Endothelial cell of umbilical vein (primary cell): ENCODE data around the gene SMOC2. TPM values are rescaled to one million over a fixed set of nuclear protein-coding genes. Genes with fewer than 3 reads are reported as not detected.

Source experiments
- BruUV-seq: library from RNA; stranded (reverse); fragments of 400-500 nt; replicated peaks from 2 replicates; lab custom pipeline; 2021; lab: Mats Ljungman, UMichigan
- CTCF ChIA-PET: fragments of 300-600, 350-600 bp; sonication (Branson Sonifier 250); formaldehyde crosslinking; loops from one replicate; lab custom pipeline; 2021; ENCODE audit warnings: antibody characterized with exemption, inconsistent platforms; lab: Charles Lee
- POLR2A ChIA-PET: fragments of 300-600, 350-600 bp; sonication (Branson Sonifier 250); formaldehyde crosslinking; loops from one replicate; lab custom pipeline; 2021; ENCODE audit warnings: antibody characterized with exemption, inconsistent platforms; lab: Charles Lee
- DNase-seq: peaks from one replicate; pipeline ENCODE4 v3.0.0-alpha.2; 2011; ENCODE audit warnings: low read depth, low spot score
- FAIRE-seq: peaks from 2 replicates; lab custom pipeline; 2011; peaks lifted over from hg19 to GRCh38; lab: Jason Lieb, UNC
- H2AFZ ChIP-seq: 2 replicates; pipeline ENCODE4 v1.6.0; 2012; ENCODE audit warnings: low read depth, low read length, control low read depth, inconsistent platforms
- H3K27ac ChIP-seq: 2 replicates; pipeline ENCODE4 v1.5.1; 2011; ENCODE audit warnings: low read depth, mild to moderate bottlenecking, control low read depth, low read length, moderate library complexity; ENCODE audit not compliant: insufficient read depth
- H3K27me3 ChIP-seq, 2 experiments: 2 replicates each; pipeline versions ENCODE4 v1.6.0 to v1.6.1; 2011; ENCODE audit warnings: low read length in 2 of 2, mixed read lengths in 1 of 2; ENCODE audit not compliant: control insufficient read depth in 2 of 2, insufficient read depth in 2 of 2
- H3K36me3 ChIP-seq, 2 experiments: 2 replicates in 1 of 2; 3 replicates in 1 of 2; pipeline ENCODE4 v1.5.1; 2011; ENCODE audit warnings: low read length in 2 of 2, mild to moderate bottlenecking in 1 of 2, moderate library complexity in 1 of 2; ENCODE audit not compliant: control insufficient read depth in 2 of 2, insufficient read depth in 2 of 2; ENCODE audit errors: extremely low read depth in 1 of 2
- H3K4me1 ChIP-seq: 3 replicates; pipeline ENCODE4 v1.5.1; 2011; ENCODE audit warnings: mild to moderate bottlenecking, low read length; ENCODE audit not compliant: control insufficient read depth, insufficient read depth; ENCODE audit errors: extremely low read depth
- H3K4me2 ChIP-seq: 2 replicates; pipeline ENCODE4 v1.6.1; 2011; ENCODE audit warnings: low read length, control low read depth, mixed read lengths; ENCODE audit not compliant: insufficient read depth
- H3K4me3 ChIP-seq, 3 experiments: fragments of 200-600 bp in 1 of 3; sonication (generic), shearing (Covaris generic) in 1 of 3; replicated peaks in 1 of 3; 2 replicates each; pipeline ENCODE4 v1.5.1; 2011 to 2016; ENCODE audit warnings: control low read depth in 3 of 3, low read length in 3 of 3, mild to moderate bottlenecking in 2 of 3, inconsistent platforms in 1 of 3, low read depth in 1 of 3, moderate library complexity in 1 of 3; ENCODE audit not compliant: insufficient read depth in 1 of 3
- H3K79me2 ChIP-seq: 2 replicates; pipeline ENCODE4 v1.6.0; 2012; ENCODE audit warnings: low read length, inconsistent platforms; ENCODE audit not compliant: control insufficient read depth, insufficient read depth
- H3K9ac ChIP-seq: replicated peaks from 2 replicates; pipeline ENCODE3; 2011; ENCODE audit warnings: low read length, control low read depth; ENCODE audit not compliant: insufficient read depth; ENCODE audit errors: extremely low read depth
- H3K9me1 ChIP-seq: replicated peaks from 3 replicates; pipeline ENCODE4 v1.6.0; 2011; ENCODE audit warnings: mild to moderate bottlenecking, low read length; ENCODE audit not compliant: control insufficient read depth, insufficient read depth; ENCODE audit errors: extremely low read depth
- H3K9me3 ChIP-seq: replicated peaks from 2 replicates; pipeline ENCODE4 v1.5.1; 2012; ENCODE audit warnings: low read length, inconsistent platforms; ENCODE audit not compliant: control insufficient read depth, insufficient read depth
- H4K20me1 ChIP-seq: replicated peaks from 2 replicates; pipeline ENCODE3; 2011; ENCODE audit warnings: mild to moderate bottlenecking, low read length; ENCODE audit not compliant: control insufficient read depth, insufficient read depth; ENCODE audit errors: extremely low read depth
- EZH2 ChIP-seq: IDR thresholded peaks from 2 replicates; pipeline ENCODE4 v1.6.1; 2012; ENCODE audit warnings: borderline replicate concordance, low read depth, mild to moderate bottlenecking, moderate library complexity, low read length, inconsistent platforms; ENCODE audit not compliant: severe bottlenecking
- FOS ChIP-seq: IDR thresholded peaks from 2 replicates; pipeline ENCODE4 v1.6.1; 2011; ENCODE audit warnings: mild to moderate bottlenecking, low read length, moderate library complexity, borderline replicate concordance; ENCODE audit not compliant: insufficient read depth
- GATA2 ChIP-seq: IDR thresholded peaks from 2 replicates; pipeline ENCODE4 v1.7.0; 2011; ENCODE audit warnings: low read depth, mild to moderate bottlenecking, moderate library complexity, mixed read lengths, low read length; ENCODE audit not compliant: insufficient read length, insufficient read depth
- JUN ChIP-seq: IDR thresholded peaks from 2 replicates; pipeline ENCODE4 v1.6.1; 2011; ENCODE audit warnings: borderline replicate concordance, low read depth; ENCODE audit not compliant: insufficient read length, insufficient read depth
- MYC ChIP-seq: IDR thresholded peaks from one replicate; pipeline ENCODE4 v1.6.1; 2011; ENCODE audit warnings: mild to moderate bottlenecking, low read depth, low read length
- POLR2A ChIP-seq: IDR thresholded peaks from 2 replicates; pipeline ENCODE4 v1.6.1; 2012; ENCODE audit warnings: low read depth, mild to moderate bottlenecking, control low read depth, low read length
- POLR2AphosphoS5 ChIP-seq: IDR thresholded peaks from 2 replicates; pipeline ENCODE4 v1.6.1; 2012; ENCODE audit warnings: low read depth, mild to moderate bottlenecking, control low read depth, low read length, moderate library complexity; ENCODE audit not compliant: insufficient read depth
- dilution Hi-C: fragments of 300-500 bp; cut with MboI; formaldehyde crosslinking; loops from one replicate; pipeline ENCODE4 v1.15.0; 2019; ENCODE audit warnings: low sequenced_read_pairs; ENCODE audit not compliant: extremely low pct_ligation_motif_present
- intact Hi-C: fragments of 100-400 bp; cut with micrococcal nuclease; formaldehyde crosslinking; loops from one replicate; pipeline ENCODE4 v1.10.0; 2022
- polyA plus RNA-seq, 4 experiments: library from polyadenylated mRNA; depleted of rRNA in 3 of 4; stranded (reverse) in 3 of 4; unstranded in 1 of 4; fragments of >200 nt; gene quantifications; 2 replicates each; pipeline versions ENCODE4 v1.2.1 to v1.2.3, GENCODE V29; 2011 to 2012; ENCODE audit warnings: missing spikeins in 1 of 4
- total RNA-seq: library from RNA; stranded (reverse); gene quantifications from 2 replicates; pipeline ENCODE4 v1.2.3, GENCODE V29; 2021
- TF ChIP-seq, protein P1 (sequence below): IDR thresholded peaks from 2 replicates; pipeline ENCODE4 v1.6.1; 2011; ENCODE audit not compliant: insufficient read depth, insufficient read length
- TF ChIP-seq, protein P2 (sequence below), 2 donors: IDR thresholded peaks; 1 replicate in 1 of 2; 2 replicates in 1 of 2; pipeline ENCODE4 v1.5.1; 2011; ENCODE audit warnings: low read length in 2 of 2, mild to moderate bottlenecking in 2 of 2, moderate library complexity in 2 of 2, control low read depth in 1 of 2, inconsistent platforms in 1 of 2, low read depth in 1 of 2; ENCODE audit not compliant: insufficient read depth in 1 of 2; ENCODE audit errors: extremely low read depth in 1 of 2

Gene SMOC2
- total and polyA plus RNA-seq, 2 donors (not counting 3 experiments of a cell fraction or from before 2014, with no cell fraction given), result not detected

DNA sequence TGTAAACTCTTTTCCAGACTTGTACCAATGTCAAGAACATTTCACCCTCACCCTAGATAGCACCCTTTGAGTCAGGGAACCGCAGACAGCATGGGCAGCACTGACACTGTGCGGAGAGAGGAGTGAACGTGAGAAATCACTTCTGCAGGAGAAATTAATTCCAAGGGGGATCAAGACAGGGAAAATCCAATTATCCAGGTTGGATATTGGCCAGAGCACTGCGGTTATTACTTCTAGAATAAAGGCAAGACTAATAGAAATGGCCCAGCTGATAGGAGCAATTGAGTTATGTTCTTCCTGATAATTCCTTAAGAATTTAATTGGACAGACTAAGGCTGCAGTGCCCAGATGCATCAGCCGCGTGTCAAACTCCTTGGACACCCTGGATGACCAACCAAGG, 179.6 kb downstream of the SMOC2 start:
- ChIA-PET CTCF (no interaction called here), POLR2A (no interaction called here)
- peaks cover 3% of the 10 kb centered on the region for H3K9me3 ChIP-seq
- DNase-seq (no peak), FAIRE-seq (no peak)
- no peak overlapping the region for H3K4me3 ChIP-seq
- no peaks in the 10 kb centered on the region for H3K79me2 ChIP-seq
- no peaks in the 10 kb centered on the region for H4K20me1 ChIP-seq
- H3K9ac ChIP-seq, result no peak overlapping the region
- dilution Hi-C loops, result no loop called here
- TF ChIP-seq, protein P1, sequence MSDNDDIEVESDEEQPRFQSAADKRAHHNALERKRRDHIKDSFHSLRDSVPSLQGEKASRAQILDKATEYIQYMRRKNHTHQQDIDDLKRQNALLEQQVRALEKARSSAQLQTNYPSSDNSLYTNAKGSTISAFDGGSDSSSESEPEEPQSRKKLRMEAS, result no peak
- TF ChIP-seq GATA2 (no peak), POLR2A (no peak), JUN (no peak)
- H3K9me1 ChIP-seq, result no peaks in the 10 kb centered on the region
- no peak overlapping the region for H3K4me2 ChIP-seq
- H2AFZ ChIP-seq, result no peak overlapping the region
- no peak overlapping the region for H3K27ac ChIP-seq
- H3K27me3 ChIP-seq, result no peaks in the 10 kb centered on the region
- BruUV-seq, result no TSS peak
- H3K36me3 ChIP-seq, result no peaks in the 10 kb centered on the region
- no peaks in the 10 kb centered on the region for H3K4me1 ChIP-seq
- intact Hi-C loops, result no loop called here

DNA sequence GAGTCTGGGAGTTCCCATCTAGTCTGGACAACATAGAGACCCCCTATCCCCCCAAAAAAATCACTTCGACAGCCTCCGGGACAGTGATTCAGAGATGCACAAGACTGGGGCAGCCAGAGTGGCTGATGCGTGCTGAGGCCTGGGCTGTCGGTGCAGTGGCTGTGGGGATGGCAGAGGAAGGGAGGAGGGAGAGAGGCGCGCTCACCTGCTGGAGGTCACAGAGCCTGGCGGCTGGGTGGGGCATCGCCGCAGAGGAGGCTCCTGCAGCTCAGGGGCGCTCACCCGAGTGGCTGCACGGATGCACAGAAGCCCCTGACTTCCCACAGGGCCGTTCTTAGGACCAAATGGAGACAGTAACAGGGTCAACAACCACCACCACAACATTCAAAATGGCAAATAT, 182.8 kb downstream of the SMOC2 start:
- Histone ChIP-seq H3K79me2 (no peaks in the 10 kb centered on the region), H3K4me1 (no peaks in the 10 kb centered on the region), H3K27me3 (no peaks in the 10 kb centered on the region), H3K9ac (no peak overlapping the region), H3K27ac (no peak overlapping the region), H3K9me3 (peaks cover 5% of the 10 kb centered on the region), H3K9me1 (no peaks in the 10 kb centered on the region), H3K36me3 (no peaks in the 10 kb centered on the region), H2AFZ (no peak overlapping the region), H3K4me3 (no peak overlapping the region), H4K20me1 (no peaks in the 10 kb centered on the region), H3K4me2 (no peak overlapping the region)
- DNase-seq (no peak), FAIRE-seq (no peak)
- intact Hi-C loops (no loop called here), dilution Hi-C loops (no loop called here)
- CTCF ChIA-PET, result no interaction called here
- POLR2A ChIA-PET, result no interaction called here
- TF ChIP-seq FOS (no peak), POLR2A (no peak), EZH2 (no peak), MYC (no peak), POLR2AphosphoS5 (no peak), GATA2 (no peak), JUN (no peak)
- TF ChIP-seq, protein P2, sequence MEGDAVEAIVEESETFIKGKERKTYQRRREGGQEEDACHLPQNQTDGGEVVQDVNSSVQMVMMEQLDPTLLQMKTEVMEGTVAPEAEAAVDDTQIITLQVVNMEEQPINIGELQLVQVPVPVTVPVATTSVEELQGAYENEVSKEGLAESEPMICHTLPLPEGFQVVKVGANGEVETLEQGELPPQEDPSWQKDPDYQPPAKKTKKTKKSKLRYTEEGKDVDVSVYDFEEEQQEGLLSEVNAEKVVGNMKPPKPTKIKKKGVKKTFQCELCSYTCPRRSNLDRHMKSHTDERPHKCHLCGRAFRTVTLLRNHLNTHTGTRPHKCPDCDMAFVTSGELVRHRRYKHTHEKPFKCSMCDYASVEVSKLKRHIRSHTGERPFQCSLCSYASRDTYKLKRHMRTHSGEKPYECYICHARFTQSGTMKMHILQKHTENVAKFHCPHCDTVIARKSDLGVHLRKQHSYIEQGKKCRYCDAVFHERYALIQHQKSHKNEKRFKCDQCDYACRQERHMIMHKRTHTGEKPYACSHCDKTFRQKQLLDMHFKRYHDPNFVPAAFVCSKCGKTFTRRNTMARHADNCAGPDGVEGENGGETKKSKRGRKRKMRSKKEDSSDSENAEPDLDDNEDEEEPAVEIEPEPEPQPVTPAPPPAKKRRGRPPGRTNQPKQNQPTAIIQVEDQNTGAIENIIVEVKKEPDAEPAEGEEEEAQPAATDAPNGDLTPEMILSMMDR (IDR thresholded peaks at IDR 0.05; ENCODE audit: extremely low read depth in 1 of 2, insufficient read depth in 1 of 2, low read depth in 1 of 2, low read length in 2 of 2), result no peak
- TF ChIP-seq, protein P1, result no peak
- no TSS peak for BruUV-seq
